Myocyte (in vitro differentiated cells): ENCODE results near the gene SIRT7. TPM values are rescaled to one million over a fixed set of nuclear protein-coding genes. Genes with fewer than 3 reads are reported as not detected.

Source experiments
- DNase-seq: peaks from one replicate; pipeline ENCODE4 v3.0.0-alpha.2; 2012; ENCODE audit warnings: low read depth
- total RNA-seq: library from RNA; depleted of rRNA; stranded (reverse); fragments of >200 nt; gene quantifications from 2 replicates; pipeline ENCODE4 v1.2.3, GENCODE V29; 2014

Gene SIRT7
- total RNA-seq, 1 donor from 2014 or later: 20.3 TPM

DNA sequence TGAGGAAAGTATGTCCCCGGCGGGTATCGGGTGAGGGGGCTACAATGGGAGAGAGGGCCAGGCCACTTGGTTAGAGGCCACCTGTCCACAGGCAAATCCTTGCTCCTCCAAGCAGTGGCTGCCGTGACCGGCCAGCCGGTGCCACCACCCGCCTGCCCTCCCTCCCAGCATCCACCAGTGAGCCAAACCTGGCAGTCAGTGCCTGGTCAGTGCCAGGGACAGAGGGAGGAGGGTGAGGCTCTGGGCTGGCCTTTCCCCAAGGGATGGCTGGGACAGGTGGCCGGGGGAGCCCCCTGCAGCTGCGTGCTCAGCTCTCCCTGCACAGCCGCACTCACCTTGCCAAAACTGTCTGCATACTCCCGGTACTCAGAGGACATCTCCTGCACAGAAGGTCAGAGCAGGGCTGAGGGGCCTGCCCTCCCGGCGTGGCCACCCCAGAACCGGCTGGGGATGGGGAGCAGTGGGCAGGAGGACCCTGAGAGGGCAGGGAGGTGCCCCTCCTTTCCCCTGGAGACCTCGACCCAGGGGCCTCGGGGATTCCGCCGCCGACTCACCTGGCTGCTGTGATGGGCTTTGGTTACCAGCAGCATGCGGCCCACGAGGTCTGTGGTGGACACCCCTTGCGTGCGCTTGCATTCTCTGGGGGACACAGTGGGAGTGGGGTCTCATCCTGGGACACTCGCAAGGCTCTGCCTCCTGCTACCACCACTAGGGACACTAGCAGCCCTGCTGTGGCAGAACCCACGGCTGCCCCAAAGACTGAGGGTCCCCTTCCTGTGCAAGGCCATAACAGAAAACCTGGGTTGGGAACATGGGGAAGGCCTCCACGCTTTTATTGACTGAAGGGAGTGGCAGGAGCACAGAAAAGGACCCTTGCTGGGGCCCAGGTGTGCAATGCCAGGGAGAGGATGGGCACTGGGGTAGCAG lies 10.5 kb downstream of the SIRT7 start:
- no peak for DNase-seq

DNA sequence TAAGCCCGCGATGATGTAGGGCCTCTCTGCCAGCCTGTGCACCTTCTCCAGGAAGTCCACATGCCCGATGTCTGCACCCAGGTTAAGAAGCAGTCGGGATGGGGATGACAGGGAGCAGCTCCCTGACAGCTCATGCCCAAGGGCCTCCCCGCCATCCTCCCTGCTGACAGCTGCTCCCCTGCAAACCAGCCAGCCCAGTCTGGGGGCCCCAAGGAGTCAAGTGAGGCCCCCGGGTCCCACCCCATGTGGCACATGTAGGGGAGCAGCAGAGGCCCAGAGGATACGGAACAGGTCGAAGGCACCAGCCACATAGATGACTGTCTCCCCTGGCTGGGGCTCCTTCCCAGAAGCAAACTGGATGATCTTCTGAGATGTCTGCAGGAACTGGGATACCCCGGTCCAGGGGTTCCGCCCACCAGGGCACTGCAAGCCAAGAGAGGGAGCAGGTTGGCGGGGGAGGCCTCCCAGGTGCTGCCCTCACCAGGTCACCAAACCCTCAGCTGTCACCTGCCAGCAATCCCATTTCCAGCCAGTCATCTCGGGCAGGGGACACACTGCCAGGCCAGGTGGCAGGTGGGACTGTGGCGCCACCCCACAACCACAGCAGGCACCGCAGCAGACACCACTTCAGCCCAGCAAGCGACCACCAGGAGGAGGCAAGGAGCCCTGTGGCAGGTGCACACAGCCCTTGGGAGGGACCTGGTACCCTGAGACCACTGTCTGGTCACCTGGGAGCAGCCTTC lies 11.3 kb downstream of the SIRT7 start:
- DNase-seq: no peak

DNA sequence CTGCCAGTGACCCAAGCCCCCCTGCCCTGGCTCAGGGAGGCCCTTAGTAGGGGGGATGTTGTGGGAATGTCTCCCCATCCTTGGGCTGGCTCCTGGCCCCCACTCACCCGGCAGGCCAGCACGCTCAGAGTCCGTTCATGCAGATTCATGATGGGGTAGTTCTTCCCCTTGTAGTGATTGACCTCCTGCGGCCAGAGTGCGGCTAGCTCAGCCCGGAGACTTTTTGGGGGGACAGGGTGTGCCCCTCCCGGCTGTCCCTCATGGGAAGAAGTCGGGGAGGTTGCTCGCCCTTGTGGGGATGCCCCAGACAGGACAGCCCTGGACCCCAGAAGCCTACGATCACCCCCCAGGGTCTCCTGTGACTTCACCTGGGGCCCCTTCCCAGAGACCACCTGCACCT lies 12.0 kb downstream of the SIRT7 start:
- DNase-seq: no peak

DNA sequence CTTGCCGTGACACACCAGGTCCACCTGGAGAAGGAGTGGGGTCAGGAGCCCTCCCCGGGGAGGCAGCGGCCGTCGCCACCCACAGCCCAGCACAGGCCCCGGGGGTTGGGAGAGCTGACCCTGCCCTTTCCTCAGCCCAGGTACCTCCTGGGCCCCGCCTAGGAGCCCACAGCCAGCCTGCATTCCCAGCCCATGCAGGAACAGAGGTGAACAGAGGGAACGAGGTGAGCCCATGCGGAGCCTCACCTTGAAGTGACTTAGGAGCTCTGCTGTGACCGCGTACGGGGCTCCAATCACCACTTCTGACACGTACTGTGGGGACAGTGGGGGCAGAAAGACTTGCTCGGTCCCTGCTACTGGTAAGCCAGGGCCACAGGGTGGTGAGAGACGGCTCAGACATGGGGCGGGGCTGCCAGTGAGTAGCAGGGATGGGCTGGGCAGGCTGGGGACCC lies 12.5 kb downstream of the SIRT7 start:
- no peak for DNase-seq

DNA sequence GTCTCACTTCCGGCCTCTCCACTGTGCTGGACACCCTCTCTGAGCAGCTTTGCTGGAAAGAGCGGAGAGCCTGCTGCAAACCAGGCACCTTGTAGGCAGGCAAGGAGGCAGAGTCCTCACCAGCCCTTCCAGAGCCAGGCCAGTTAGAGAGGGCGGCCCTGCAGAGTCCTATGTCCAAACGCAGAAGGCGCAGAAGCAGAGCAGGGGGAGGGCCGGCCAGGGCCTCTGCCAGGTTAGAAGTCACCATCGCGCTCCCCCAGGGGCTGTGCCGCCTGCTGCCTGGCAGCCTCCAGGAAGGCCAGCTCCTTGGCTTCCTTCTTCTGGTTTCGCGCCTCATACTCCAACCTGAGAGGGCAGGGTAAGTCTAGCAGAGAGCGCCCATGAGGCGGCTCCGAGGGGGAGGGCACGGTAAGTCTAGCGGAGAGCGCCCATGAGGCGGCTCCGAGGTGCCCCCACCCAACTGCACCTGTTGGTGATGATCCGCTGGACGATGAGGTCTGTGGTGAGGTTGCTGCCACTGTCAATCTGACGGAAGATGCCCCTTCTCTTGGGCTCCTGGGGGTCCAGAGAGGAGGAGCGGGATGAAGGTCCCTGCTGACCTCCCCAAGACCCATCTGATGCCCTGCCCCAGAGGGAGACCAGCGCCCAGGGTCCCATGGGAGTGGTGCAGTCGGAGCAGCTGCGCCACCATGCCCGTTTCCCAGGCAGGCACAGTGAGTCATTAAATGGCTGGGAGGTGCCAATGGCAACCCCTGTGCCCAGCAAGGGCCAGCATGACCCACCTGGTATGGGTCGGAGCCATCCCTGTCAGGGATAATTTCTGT lies 13.2 kb downstream of the SIRT7 start:
- no peak for DNase-seq

DNA sequence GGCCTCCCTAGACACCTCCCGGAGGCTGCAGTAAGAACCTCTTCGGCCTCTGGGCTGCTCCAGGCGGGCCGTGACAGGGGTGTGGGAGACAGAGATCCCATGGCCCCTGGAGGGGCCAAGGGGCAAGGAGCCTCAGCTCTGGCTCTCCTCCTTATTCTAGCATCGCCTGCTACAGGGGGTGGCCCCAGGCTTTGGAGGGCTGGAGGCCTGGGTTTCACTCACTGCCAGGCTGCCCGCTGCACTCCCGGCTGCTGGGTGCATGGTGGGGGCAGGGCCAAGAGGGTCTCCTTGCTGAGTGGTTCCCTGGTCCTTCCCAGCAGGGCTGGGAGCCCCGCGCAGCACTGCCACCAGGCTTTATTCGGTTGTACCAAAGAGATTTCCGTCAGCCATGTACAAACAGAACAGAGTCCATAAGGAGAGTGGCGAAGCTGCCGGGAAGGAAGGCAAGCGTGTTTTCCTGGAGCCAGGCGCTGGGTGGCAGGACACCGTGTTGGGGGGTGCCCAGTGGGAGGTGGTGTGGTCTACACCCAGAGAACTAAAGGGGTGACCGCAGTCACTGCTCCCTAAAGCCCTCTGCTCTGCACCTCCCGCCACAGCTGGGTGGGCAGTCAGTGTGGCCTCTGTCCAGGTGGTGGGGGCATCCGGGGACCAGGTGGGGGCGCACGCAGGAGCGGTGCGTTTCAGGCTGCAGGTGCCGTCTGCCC lies 13.9 kb downstream of the SIRT7 start:
- DNase-seq: no peak

DNA sequence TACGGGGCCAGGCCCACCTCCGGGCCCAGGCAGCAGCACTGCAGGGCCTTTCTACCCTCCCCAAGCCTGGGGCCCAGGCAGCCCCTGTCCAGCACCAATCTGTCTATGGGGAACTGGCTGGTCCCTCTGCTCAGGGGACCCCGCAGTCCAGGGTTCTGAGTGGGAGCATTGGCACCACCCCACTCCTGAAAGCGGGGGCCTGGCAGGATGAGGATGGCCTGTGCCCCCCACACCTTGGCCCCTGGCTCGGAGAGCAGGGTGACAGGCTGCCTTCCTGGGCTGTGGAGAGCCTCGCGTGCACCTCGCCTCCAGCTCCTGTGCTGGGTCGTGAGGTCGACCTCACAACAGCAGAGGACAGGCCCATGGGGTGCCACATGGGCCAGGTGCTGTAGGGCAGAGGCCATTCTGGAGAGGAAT lies 14.6 kb downstream of the SIRT7 start:
- no peak for DNase-seq

DNA sequence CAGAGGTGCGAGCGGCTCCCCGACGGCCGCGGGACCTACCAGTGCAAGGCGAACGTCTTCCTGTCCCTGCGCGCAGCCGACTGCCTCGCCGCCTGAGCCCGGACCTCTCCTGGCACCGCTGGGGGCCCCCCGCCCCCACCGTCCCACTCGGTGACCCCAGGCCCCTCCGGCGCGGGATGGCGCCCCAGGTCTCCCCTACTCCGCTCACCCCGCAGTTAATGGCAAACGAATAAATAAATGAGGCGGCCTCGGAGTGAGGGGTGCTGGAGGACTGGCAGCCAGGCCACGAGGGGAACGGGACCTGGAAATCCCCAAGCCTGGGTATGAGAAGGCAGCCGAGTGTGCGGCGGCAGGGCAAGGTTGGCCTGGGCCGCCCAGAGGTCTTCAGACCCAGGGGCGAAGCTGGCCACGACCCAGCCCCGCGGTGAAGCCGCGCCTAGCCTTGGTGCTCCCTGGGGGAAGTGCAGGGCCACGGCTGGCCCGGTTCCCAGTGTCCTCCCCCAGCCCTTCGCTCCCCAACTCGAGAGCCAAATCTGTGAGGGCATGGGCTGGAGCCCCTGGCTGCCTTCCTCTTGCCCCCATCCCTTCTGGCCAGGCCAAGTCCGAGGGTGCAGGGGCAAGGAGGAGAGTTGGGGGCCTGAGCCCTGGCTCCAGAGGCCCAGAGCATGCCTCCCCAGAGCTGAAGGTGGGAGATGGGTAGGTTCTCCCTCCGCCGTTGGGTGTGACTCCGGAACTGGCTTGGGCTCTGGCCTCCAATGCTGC lies 15.1 kb downstream of the SIRT7 start:
- no peak for DNase-seq

DNA sequence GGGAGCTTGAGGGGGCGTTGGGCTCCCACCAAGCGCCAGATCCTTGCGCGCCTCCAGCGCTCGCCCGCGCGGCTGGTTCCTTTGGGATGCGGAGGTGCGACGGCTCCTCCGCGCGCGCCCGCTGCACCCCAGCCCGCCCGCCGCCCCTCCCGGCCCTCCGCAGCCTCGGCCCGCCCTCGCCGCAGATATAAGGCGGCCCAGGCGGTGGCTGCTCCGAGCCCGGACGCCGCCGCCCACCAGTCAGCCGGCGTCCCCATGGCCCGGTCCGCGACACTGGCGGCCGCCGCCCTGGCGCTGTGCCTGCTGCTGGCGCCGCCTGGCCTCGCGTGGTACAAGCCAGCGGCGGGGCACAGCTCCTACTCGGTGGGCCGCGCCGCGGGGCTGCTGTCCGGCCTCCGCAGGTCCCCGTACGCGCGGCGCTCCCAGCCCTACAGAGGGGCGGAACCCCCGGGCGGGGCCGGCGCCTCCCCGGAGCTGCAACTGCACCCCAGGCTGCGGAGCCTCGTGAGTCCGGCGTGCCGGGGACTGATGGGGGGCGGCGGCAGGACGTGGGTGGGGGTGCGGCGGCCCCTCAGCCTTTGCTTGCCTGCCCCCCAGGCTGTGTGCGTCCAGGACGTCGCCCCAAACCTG lies 15.8 kb downstream of the SIRT7 start, which contains the start of gene NPB:
Gene NPB, plus strand, starts transcription at position 216 of the 630 bp plus-strand sequence. Its CDS starts 40 bp downstream, at position 256.
- DNase-seq: peak; percentile 24

DNA sequence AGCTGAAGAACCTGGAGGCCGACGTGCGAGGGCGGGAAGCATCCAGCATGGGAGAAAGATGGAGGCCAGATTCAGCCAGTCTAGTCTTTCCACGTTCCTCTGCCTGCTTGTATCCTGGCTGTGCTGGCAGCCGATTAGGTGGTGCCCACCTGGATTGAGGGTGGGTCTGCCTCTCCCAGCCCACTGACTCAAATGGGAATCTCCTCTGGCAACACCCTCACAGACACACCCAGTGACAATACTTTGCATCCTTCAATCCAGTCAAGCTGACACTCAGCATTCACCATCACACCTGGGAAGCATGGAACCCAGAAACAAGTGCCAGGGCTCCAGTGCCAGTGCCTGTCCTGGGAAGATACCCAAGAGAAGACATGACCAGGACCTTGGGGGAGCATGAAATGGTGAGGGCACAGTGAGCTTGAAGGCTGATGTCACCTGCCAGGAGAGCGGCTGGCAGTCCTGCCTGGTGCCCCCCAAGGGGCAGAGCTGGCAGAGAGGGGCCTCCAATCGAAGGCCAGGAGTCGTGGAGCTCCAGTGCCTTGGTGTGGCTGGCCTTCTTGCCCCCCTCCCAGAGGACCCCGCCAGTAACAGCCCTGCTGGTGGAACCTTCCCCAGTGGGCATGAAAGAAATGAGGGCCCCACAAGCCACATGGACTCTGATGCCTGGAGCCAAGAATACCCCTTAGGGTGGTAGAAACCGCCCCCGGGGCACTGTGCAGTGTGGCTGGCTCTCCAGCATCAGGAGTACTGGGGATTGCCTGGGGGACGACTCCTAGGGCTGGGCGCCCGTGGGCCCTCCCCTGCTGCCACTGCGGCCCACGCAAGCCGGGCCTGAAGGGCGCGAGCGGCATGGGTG lies 16.6 kb downstream of the SIRT7 start:
- DNase-seq: no peak

DNA sequence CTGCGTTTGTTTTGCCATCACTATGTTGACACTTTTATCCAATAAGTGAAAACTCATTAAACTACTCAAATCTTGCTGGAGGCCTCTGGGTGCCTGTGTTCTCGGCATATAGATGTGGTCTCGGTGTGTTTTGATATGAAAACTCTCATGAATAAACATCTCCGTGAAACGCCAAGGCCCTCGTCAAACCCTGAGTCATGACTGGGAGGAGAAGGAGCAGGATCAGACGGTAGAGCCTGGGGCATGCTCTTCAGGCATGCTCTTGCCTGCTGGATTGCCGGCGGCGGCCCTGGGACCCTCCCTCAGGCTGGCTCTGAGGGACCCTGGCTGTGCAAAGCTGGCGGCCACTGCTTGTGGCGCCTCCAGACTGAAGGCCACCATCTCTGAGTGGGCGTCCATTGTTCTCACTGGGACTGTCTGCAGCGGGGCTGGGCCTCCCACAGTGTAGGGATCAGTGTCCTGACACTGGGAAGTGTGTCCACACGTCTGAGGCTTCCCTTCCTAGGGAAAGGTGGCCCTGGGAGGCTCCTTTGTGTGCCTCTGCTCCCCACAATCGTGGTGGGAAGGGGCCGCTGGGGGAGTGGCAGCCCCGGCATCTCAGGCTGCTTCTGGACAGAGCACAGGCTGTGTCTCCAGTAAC lies 17.7 kb downstream of the SIRT7 start:
- DNase-seq: no peak

DNA sequence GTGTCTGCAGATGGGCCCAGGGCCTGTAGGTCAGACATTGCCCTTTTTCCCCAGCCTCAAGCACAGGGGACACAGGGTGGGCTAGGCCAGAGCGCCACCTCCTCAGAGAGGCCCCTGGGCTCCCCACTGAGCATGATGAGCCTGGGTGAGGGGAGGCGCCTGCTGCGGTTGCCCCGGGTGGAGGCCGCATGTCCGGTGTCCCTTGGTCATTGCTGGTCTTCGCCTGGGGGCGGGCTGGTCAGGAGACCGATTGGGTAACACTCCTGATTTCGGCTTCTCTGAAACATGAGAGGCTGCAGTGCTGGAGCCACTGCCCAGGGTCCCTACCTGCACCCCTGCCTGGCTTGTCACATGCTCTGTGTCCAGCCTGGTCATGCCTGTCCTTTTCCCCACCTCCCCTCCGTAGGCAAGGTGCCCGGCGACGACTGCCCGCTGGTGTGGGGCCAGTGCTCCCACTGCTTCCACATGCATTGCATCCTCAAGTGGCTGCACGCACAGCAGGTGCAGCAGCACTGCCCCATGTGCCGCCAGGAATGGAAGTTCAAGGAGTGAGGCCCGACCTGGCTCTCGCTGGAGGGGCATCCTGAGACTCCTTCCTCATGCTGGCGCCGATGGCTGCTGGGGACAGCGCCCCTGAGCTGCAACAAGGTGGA lies 18.3 kb downstream of the SIRT7 start:
- DNase-seq: no peak

DNA sequence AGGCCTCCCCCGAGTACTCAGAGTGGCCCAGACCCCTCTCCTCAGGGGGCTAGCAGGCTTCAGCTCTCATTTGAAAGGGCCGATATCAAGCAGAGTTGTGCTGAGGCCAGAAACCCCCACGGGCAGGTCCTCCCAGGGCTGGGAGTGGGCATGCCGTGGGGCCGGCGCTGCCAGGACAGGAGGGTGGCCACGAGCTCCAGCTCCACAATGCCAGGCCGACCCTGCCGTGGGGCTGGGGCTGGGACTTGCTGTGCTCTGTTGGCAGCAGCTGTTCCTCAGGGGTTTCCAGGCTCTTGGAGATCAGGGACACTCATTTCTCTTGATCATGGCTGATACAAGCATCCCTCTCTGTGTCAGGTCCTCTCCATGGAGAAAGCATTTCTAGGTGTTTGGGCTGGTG lies 19.1 kb downstream of the SIRT7 start:
- no peak for DNase-seq

DNA sequence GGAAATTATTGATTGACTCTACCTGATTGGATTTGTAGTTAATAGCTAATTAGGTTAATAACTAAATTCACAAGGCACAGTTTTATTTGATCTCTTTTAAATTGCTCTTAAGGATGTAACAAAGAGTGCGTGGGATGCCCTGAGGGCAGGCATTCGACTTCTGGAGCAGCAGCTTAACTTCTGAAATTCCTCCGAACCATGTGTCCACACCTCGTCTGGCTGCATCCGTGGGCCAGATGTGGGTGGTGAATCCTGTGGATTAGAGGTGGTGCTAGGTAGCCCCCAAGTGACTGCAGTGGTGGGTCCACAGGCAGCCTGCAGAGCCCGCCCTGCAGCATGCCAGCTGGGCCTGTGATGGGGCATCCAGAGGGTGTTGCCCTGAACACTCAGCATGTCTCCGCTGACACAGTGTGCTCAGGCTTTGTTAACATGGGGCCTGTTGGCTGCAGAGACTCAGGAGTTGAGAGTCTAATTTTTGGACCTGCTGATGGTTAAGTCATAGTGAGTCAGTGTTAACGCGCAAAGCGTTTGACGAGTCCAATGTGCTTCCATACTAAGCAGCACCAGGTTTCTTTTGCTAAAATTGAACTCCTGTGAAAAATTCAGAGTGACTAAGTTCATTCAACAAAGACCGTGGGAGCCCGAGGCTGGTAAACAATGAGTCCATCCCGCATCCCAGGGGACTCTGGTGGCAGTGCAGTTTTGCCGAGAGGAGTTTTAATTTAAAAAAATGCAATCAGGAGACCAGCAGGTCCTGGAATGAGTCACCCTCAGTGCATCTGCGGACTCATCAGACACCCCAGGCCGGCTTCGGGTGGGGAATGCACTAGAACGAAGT lies 19.7 kb downstream of the SIRT7 start:
- DNase-seq: peak; percentile 76

DNA sequence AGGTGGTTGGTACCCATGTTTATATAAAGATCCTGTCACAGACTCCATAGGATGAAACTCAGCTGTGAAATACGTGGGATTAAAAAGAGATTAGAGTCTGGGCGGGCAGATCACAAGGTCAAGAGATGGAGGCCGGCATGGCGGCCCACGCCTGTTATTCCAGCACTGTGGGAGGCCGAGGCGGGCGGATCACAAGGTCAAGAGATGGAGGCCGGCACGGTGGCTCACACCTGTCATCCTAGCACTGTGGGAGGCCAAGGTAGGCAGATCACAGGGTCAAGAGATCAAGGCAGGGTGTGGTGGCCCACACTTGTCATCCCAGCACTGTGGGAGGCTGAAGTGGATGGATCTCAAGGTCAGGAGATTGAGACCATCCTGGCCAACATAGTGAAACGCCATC lies 22.6 kb downstream of the SIRT7 start:
- DNase-seq: no peak

DNA sequence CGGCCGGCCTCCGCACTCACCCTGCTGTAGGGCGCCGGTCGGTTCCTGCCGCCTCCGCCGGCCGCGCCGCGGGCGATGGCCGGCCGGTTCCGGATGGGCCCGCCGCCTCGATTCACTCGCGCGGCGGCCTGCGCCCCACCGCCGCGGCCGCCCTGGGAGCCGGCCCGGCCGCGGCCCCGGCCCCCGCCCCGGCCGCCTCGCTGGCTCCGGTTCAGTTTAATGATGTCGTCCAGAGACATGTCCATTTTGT lies 26.7 kb downstream of the SIRT7 start:
- DNase-seq: no peak
